Measurements from ENCODE around the gene SYT15.
A peak's percentile ranks its signal among the peaks of the same experiment; 100 is the strongest.

Gene SYT15

GRCh38 chr10:46539596-46540411 is 39.1 kb upstream of the SYT15 start:
- no peak overlapping the region for H3K18ac ChIP-seq (ENCODE audit: low read length)
- H3K36me3 ChIP-seq (ENCODE audit: control insufficient read depth, insufficient read depth, low read length), result no peaks in the 10 kb centered on the region
- no peak overlapping the region for H4K5ac ChIP-seq (ENCODE audit: low read length)
- H2BK15ac ChIP-seq (replicated peaks; ENCODE audit: low read depth), result no peak overlapping the region
- no peaks in the 10 kb centered on the region for H3K79me1 ChIP-seq (ENCODE audit: low read length)
- no peak overlapping the region for H4K8ac ChIP-seq (ENCODE audit: low read depth, low read length)
- DNase-seq, result no peak
- H3K23ac ChIP-seq (ENCODE audit: low read length), result no peak overlapping the region
- no peak overlapping the region for H2AK5ac ChIP-seq (ENCODE audit: low read length)
- H3K27ac ChIP-seq (ENCODE audit: low read depth, low read length), result no peak overlapping the region
- no peak overlapping the region for H3K4ac ChIP-seq (ENCODE audit: low read depth, low read length)
- WGBS (ENCODE audit: extremely low coverage, insufficient coverage, low lambda C conversion rate), result no CpG with 5 or more reads among the region's 14 CpGs
- no peak overlapping the region for H3K4me2 ChIP-seq (ENCODE audit: low read length)
- H3K4me3 ChIP-seq (ENCODE audit: low read length), result no peak overlapping the region
- no peak overlapping the region for H3K56ac ChIP-seq (ENCODE audit: low read length)
- no peak overlapping the region for H3K9ac ChIP-seq (ENCODE audit: low read length)
- H2BK120ac ChIP-seq (ENCODE audit: low read depth, low read length), result no peak overlapping the region
- peaks cover 12% of the 10 kb centered on the region for H3K4me1 ChIP-seq (ENCODE audit: control insufficient read depth, low read depth, low read length)
- H2BK5ac ChIP-seq (ENCODE audit: low read length), result no peak overlapping the region
- H3K27me3 ChIP-seq (ENCODE audit: insufficient read depth, low read length, poor library complexity), result no peaks in the 10 kb centered on the region
- no peaks in the 10 kb centered on the region for H3K79me2 ChIP-seq (ENCODE audit: control insufficient read depth, insufficient read depth, low read length)

- H3K4me2 ChIP-seq (ENCODE audit: low read length), result peak overlapping the region; percentile 59
- DNase-seq, result no peak
- H3K4me1 ChIP-seq (ENCODE audit: control insufficient read depth, low read depth, low read length), result peaks cover 13% of the 10 kb centered on the region
- H2BK120ac ChIP-seq (ENCODE audit: low read depth, low read length), result no peak overlapping the region
- H2BK5ac ChIP-seq (ENCODE audit: low read length), result peak overlapping the region; percentile 7
- no peak overlapping the region for H3K27ac ChIP-seq (ENCODE audit: low read depth, low read length)
- no peak overlapping the region for H3K4ac ChIP-seq (ENCODE audit: low read depth, low read length)
- no peaks in the 10 kb centered on the region for H3K79me1 ChIP-seq (ENCODE audit: low read length)
- H2BK15ac ChIP-seq (replicated peaks; ENCODE audit: low read depth), result no peak overlapping the region
- H2AK5ac ChIP-seq (ENCODE audit: low read length), result peak overlapping the region; percentile 57
- H3K9ac ChIP-seq (ENCODE audit: low read length), result peak overlapping the region; percentile 19
- H3K79me2 ChIP-seq (ENCODE audit: control insufficient read depth, insufficient read depth, low read length), result no peaks in the 10 kb centered on the region
- no peak overlapping the region for H3K4me3 ChIP-seq (ENCODE audit: low read length)
- no peak overlapping the region for H3K23ac ChIP-seq (ENCODE audit: low read length)
- H4K5ac ChIP-seq (ENCODE audit: low read length), result no peak overlapping the region
- WGBS (ENCODE audit: extremely low coverage, insufficient coverage, low lambda C conversion rate), result no CpG with 5 or more reads among the region's 8 CpGs
- H3K56ac ChIP-seq (ENCODE audit: low read length), result peak overlapping the region; percentile 78
- no peak overlapping the region for H3K18ac ChIP-seq (ENCODE audit: low read length)
- no peak overlapping the region for H4K8ac ChIP-seq (ENCODE audit: low read depth, low read length)
- H3K36me3 ChIP-seq (ENCODE audit: control insufficient read depth, insufficient read depth, low read length), result no peaks in the 10 kb centered on the region
- no peaks in the 10 kb centered on the region for H3K27me3 ChIP-seq (ENCODE audit: insufficient read depth, low read length, poor library complexity)
Measured at GRCh38 chr10:46540412-46541016, 38.4 kb upstream of the SYT15 start.

- Histone ChIP-seq H2BK120ac (ENCODE audit: low read depth, low read length) (no peak overlapping the region), H3K27me3 (ENCODE audit: insufficient read depth, low read length, poor library complexity) (no peaks in the 10 kb centered on the region), H3K9ac (ENCODE audit: low read length) (peak overlapping the region; percentile 69), H3K36me3 (ENCODE audit: control insufficient read depth, insufficient read depth, low read length) (no peaks in the 10 kb centered on the region), H3K18ac (ENCODE audit: low read length) (peak overlapping the region; percentile 76), H3K23ac (ENCODE audit: low read length) (no peak overlapping the region), H2AK5ac (ENCODE audit: low read length) (peak overlapping the region; percentile 57), H3K4me1 (ENCODE audit: control insufficient read depth, low read depth, low read length) (peaks cover 13% of the 10 kb centered on the region), H3K4me3 (ENCODE audit: low read length) (peak overlapping the region; percentile 39), H3K27ac (ENCODE audit: low read depth, low read length) (no peak overlapping the region), H2BK15ac (replicated peaks; ENCODE audit: low read depth) (peak overlapping the region; percentile 27), H3K56ac (ENCODE audit: low read length) (peak overlapping the region; percentile 95), H4K8ac (ENCODE audit: low read depth, low read length) (no peak overlapping the region), H3K79me1 (ENCODE audit: low read length) (no peaks in the 10 kb centered on the region), H3K4ac (ENCODE audit: low read depth, low read length) (peak overlapping the region; percentile 1), H3K4me2 (ENCODE audit: low read length) (peak overlapping the region; percentile 63), H2BK5ac (ENCODE audit: low read length) (peak overlapping the region; percentile 79), H3K79me2 (ENCODE audit: control insufficient read depth, insufficient read depth, low read length) (no peaks in the 10 kb centered on the region), H4K5ac (ENCODE audit: low read length) (no peak overlapping the region)
- peak; percentile 89 for DNase-seq
- WGBS (ENCODE audit: extremely low coverage, insufficient coverage, low lambda C conversion rate), result no CpG with 5 or more reads among the region's 42 CpGs
Measured at GRCh38 chr10:46541017-46541661, 37.8 kb upstream of the SYT15 start.

GRCh38 chr10:46541735-46542566 is 37.0 kb upstream of the SYT15 start:
- no peaks in the 10 kb centered on the region for H3K36me3 ChIP-seq (ENCODE audit: control insufficient read depth, insufficient read depth, low read length)
- H2AK5ac ChIP-seq (ENCODE audit: low read length), result peak overlapping the region; percentile 5
- H3K9ac ChIP-seq (ENCODE audit: low read length), result peak overlapping the region; percentile 7
- no peak overlapping the region for H3K23ac ChIP-seq (ENCODE audit: low read length)
- H2BK120ac ChIP-seq (ENCODE audit: low read depth, low read length), result no peak overlapping the region
- H3K4me1 ChIP-seq (ENCODE audit: control insufficient read depth, low read depth, low read length), result peaks cover 13% of the 10 kb centered on the region
- no peak overlapping the region for H2BK15ac ChIP-seq (replicated peaks; ENCODE audit: low read depth)
- no peak for DNase-seq
- no peaks in the 10 kb centered on the region for H3K79me2 ChIP-seq (ENCODE audit: control insufficient read depth, insufficient read depth, low read length)
- no peak overlapping the region for H2BK5ac ChIP-seq (ENCODE audit: low read length)
- H3K18ac ChIP-seq (ENCODE audit: low read length), result peak overlapping the region; percentile 2
- H3K4me2 ChIP-seq (ENCODE audit: low read length), result peak overlapping the region; percentile 2
- H3K27me3 ChIP-seq (ENCODE audit: insufficient read depth, low read length, poor library complexity), result no peaks in the 10 kb centered on the region
- no CpG with 5 or more reads among the region's 7 CpGs for WGBS (ENCODE audit: extremely low coverage, insufficient coverage, low lambda C conversion rate)
- H4K5ac ChIP-seq (ENCODE audit: low read length), result no peak overlapping the region
- H3K4ac ChIP-seq (ENCODE audit: low read depth, low read length), result no peak overlapping the region
- H4K8ac ChIP-seq (ENCODE audit: low read depth, low read length), result no peak overlapping the region
- peak overlapping the region; percentile 95 for H3K56ac ChIP-seq (ENCODE audit: low read length)
- H3K4me3 ChIP-seq (ENCODE audit: low read length), result no peak overlapping the region
- no peak overlapping the region for H3K27ac ChIP-seq (ENCODE audit: low read depth, low read length)
- no peaks in the 10 kb centered on the region for H3K79me1 ChIP-seq (ENCODE audit: low read length)

- Histone ChIP-seq H2AK5ac (ENCODE audit: low read length) (no peak overlapping the region), H3K27ac (ENCODE audit: low read depth, low read length) (no peak overlapping the region), H3K4me3 (ENCODE audit: low read length) (no peak overlapping the region), H3K18ac (ENCODE audit: low read length) (no peak overlapping the region), H3K27me3 (ENCODE audit: insufficient read depth, low read length, poor library complexity) (no peaks in the 10 kb centered on the region), H3K36me3 (ENCODE audit: control insufficient read depth, insufficient read depth, low read length) (no peaks in the 10 kb centered on the region), H4K8ac (ENCODE audit: low read depth, low read length) (no peak overlapping the region), H3K23ac (ENCODE audit: low read length) (no peak overlapping the region), H3K79me1 (ENCODE audit: low read length) (no peaks in the 10 kb centered on the region), H3K9ac (ENCODE audit: low read length) (no peak overlapping the region), H3K4me2 (ENCODE audit: low read length) (no peak overlapping the region), H3K56ac (ENCODE audit: low read length) (no peak overlapping the region), H4K5ac (ENCODE audit: low read length) (no peak overlapping the region), H2BK15ac (replicated peaks; ENCODE audit: low read depth) (no peak overlapping the region), H3K4ac (ENCODE audit: low read depth, low read length) (no peak overlapping the region), H3K79me2 (ENCODE audit: control insufficient read depth, insufficient read depth, low read length) (no peaks in the 10 kb centered on the region), H3K4me1 (ENCODE audit: control insufficient read depth, low read depth, low read length) (peaks cover 13% of the 10 kb centered on the region), H2BK120ac (ENCODE audit: low read depth, low read length) (no peak overlapping the region), H2BK5ac (ENCODE audit: low read length) (no peak overlapping the region)
- no peak for DNase-seq
- WGBS (ENCODE audit: extremely low coverage, insufficient coverage, low lambda C conversion rate), result no CpG with 5 or more reads among the region's 7 CpGs
Measured at GRCh38 chr10:46542567-46543465, 36.1 kb upstream of the SYT15 start.
